NCI-H2029 (cell line): ENCODE results near the gene TIMM22.

ENCODE experiments used
- DNase-seq: peaks from one replicate; lab custom pipeline; 2025; lab: John Stamatoyannopoulos, UW

TIMM22 gene

DNA sequence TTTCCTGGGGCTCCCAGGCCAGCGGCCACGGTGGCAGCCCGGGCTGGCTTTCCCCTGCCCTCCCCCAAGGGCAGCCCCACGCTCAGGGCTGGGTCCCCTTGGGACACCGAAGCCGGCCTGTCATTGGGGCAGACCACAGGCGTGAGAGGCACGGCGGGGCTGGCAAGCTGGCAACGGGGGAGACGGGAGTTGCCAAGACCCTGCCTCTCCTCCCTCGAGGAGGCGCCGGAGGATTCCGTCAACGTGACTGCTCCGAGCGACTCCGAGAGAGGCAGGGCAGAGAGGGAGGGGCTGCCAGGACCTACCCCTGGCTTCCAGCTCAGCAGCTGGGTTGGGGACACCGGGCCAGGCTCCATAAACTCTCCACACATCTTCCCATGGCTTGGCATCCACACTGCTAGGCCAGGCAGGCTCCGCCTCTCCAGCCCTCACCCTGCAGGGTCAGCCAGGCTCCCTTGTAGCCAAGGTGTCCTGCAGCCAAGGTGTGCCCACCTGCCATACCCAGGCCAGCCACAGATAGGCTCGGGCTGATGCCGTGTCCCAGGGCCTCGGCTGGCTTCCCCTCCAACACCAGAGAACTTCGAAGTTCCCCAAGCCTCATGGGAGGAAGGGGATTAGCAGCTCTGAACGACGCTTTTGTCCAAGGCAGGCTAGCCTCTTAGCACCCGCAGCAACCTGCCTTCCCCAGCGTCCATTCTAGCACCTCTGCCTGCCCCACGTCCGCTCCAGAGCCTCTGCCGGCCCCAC is 25.5 kb downstream of the TIMM22 start:
- no peak for DNase-seq

DNA sequence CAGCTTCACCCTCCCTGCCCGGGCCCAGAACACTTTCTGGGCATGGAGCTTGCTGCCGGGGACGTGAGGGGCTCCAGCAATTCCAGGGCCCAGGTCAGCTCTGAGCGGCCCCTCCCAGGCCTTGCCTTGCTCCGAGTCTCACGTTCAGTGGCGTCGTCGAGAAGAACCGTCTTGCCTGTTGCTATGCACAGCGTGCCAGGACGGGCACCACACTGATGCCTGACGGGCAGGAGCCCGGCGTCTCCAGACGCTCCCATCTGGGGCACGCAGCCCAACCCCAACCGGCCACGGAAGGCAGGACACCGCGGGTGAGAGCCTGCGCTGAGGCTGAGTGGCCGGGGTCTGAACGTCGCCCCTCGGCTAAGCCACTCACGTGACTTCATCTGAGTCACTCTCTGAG is 27.1 kb downstream of the TIMM22 start:
- no peak for DNase-seq

DNA sequence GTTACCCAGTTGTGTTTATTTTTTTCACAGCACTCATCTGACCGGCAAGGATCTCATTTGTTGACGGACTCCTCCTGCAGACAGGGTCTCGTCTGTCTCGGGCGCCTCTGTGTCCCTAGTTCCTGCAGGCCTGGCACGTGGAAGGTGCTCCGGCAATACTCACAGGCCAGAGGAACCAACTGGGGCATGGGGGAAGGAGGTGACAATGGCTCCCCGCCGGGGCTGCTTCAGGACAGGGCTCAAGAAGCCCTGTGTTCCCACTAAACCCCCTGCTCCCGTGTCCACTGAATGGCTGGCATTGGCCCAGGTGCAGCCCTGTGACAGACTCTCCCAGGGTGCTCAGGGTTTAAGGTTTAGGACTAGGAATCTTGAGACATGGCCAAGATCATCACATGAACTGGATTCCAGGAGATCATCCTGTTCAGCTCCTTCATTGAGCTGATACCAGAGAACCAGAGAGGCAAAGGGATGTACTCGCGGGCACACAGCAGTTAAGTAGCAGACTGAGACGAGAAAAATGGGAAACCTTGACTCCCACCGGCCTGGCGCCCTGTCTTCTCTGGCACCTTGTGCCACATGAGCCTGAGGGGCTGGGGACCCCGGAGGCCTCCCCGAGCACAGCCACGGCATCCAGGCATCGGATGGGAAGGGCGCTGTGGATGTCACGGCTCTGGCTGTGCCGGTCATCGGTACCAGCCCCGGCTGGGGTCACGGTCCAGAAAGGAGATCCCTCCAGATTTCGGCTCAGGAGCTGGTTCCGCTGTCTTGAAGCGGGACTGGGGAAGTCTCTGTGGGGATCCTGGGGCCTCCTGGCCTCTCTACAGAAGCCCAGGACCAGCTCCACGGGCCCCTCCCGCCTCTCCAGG is 29.0 kb downstream of the TIMM22 start:
- no peak for DNase-seq

DNA sequence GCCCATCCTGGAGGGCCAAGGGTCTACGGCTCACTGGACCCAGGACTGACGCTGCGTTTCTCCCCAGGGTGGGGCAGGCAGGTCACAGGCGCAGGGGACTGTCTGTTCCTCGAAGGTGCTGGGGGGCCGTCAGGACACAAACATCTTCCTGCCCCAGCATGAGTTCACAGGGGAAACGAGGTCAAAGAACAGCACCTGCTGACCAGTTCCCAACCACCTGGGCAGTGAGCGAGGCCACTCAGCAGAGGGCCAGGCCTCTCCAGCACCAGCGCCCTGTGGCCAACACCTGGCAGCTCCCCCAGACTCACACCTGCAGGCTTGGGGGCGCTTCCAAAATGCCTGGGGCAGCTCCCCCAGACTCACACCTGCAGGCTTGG is 29.7 kb downstream of the TIMM22 start:
- no peak for DNase-seq

DNA sequence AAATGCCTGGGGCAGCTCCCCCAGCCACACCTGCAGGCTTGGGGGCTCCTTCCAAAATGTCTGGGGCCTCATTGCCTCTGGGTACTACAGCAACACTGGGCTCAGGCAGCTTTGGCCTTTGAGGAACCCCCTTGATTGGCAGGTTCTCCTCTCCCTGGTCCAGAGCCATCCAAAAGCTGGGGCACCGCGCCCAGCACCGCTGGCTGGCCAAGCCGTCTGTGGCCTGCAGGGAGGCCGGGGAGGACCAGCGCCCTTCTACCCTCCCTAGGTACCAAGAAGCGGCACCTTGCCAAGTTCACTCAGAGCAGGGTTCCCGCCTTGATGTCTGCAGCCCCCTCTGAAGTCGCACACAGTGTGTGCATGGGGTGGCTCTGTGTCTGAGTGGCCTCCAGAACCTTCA is 30.1 kb downstream of the TIMM22 start:
- DNase-seq = no peak

DNA sequence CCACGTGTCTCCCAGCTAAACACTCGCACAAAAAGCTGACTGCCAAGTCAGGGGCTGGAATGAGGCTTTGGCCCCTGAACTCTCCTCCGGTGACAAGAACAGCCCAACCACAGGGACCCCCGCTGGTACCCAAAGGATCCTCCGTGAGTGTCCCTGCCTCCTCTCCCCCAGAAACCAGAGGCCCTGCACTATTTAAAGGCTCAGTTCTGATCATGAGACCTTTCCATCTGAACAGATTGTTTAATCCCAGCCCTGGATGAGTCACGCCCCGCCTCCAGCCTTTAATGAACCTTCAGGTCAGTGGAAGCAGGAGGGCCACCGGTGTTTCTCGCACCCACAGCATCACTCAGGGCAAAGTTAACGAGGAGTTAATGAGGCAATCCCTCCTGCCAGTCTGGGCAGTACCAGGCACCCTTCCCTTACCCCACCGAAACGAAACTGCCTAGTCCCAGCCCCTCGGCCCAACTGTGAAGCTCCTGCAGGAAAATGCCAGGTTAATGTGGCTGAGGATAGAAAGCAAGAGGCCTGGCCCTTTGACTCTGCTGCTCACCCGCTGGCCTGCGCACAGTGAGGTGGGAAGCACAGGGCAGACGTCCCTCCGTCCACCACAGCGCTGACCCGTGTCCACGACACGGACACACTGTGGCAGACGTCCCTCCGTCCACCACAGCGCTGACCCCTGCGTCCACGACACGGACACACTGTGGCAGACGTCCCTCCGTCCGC is 32.4 kb downstream of the TIMM22 start:
- DNase-seq = no peak

DNA sequence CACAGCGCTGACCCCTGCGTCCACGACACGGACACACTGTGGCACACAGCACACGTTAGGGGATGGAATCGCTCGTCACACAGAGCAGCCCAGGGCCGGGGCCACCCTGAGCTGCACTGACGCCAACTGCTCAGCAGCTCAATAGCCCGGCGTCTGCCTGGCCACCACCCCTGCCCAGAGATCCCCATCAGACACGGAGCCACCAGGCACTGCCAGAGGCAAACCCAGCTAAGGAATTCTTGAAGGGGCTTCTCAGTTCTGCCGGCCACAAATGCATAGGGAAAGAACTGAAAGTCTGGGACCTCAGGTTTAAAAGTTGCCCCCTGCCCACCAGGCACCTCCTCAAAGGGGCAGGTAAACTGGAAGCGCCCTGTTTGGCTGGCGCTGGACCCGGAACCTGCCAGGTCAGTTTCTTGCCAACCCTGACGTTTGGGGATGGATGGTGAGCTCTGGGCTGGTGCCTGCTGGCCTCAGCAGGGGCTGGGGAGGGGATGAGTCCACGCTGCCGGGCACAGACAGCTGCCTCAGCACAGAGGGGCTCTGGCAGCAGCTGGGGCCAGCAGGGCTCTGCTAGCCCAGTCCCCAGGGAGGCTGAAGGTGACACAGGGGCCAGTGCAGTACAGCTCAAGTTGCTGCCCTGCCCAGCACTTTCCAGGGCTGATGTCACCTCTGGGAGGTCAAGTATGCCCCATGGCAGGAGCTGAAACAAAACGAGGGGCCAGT is 33.2 kb downstream of the TIMM22 start:
- DNase-seq = no peak

DNA sequence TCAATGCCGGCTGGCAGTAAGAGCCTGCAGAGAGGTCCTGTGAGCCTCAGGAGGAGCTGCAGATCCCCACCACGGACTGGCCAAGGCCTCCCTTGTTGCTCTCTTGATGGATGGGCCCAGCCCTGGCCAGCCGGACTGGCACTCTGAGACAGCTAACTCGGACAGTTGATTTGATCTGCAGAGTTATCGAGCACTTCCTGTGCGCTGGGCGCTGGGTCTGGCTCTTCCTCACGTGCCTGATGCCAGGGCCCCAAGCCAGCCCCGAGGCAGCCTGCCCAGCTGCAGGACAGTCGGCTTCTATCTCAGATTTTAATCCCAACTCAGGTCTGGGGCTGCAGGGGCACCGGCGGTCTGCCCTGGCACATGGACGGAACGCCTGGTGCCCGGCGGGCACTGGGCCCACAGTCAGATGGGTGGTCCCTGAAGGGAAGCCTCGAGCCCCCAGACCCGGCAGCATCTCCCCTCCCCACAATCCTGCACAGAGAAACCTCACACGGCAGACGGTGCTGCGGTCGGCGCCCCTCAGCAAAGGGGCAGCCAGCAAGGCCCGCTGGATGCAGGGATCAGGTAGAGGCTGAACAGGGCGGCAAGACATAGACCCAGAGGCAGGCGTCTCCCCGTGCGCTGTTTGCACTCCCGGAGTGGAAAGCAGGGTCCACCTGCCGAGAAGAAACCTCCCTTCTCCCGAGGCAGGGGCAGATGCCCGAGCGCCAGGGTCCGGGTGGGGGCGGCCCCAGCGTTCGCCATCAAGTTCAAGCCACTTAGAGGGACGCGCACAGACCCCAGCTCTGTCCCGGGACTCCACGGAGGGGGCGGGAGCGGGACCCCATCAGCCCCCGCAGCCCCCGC is 34.0 kb downstream of the TIMM22 start:
- no peak for DNase-seq

DNA sequence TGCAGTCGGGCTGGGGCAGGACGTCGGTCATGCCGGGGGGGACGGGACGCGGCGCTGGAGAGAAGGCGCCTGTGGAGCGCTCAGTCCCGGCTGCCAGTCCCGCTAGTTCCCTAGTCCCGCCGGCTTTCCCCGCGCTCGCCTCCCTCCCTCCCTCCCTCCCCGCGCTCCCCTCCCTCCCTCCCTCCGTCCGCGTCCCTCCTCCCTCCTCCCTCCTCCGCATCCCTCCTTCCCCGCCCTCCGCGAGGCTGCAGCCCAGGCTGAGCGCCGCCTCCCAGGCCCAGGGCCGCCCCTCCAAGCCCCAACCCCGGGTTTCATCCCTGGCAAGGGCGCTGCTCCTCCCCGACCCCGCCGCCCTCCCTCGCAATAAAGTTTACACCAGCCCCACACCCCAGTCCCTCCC is 34.8 kb downstream of the TIMM22 start:
- DNase-seq = no peak

DNA sequence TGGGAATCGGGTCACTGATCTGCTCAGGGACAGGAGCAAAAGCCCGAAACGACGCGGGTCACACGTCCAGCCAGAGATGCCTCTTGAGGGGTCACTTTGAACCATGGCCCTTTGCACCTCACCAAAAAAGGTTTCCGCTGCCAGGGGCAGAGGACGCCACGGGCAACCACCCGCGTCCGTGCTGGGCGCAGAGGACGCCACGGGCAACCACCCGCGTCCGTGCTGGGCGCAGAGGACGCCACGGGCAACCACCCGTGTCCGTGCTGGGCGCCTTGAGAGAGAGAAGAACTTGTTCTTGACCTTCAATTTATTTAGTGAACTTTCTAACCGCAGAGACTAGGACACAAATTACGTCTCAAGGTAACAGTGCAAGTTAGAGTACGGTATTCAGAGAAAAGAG is 35.5 kb downstream of the TIMM22 start:
- no peak for DNase-seq

DNA sequence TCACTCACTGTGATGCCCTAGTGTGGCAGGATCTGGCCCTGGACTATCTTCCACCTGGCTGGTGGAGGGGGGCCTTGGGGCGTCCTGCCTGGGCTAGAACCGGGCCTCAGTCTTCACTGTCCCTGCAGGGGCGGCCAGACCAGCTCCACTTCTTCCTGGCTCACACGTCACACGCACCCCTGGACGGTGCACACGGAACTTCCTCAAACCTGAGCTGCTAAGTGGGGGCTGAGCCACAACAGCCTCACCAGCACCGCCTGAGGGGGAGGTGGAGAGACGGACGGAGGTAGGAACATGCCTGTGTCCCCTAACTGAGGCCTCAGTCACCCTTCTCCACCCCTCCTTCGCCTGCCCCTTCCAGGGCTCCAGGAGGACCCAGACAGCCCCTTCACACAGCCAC is 36.6 kb downstream of the TIMM22 start:
- no peak for DNase-seq

DNA sequence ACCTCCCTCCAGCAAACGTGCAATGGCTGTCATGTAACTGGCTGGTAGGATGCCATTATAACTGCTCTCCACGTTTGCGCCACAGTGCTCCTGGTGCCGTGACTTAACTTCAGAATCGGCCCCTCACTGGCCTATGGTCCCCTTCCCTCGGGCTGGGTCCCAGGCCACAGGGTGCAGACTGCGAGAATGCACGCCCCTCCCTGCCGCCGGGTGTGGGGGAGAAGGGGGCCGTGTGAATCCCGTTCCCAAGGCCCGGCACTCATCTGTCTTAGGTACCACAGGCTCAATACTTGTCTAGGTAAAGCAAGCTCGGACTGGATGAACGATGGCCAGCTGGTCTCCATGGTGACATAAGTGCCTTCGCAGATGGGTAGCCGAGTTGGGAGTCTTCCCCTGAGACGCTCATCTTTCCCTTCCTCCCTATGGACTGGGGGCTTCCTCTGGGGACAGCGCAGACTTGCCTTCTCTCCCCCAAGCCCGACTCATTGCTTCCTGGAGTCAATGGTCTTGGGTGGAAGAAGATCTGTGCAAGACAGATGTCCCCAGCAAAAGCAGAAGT is 37.8 kb downstream of the TIMM22 start:
- no peak for DNase-seq

DNA sequence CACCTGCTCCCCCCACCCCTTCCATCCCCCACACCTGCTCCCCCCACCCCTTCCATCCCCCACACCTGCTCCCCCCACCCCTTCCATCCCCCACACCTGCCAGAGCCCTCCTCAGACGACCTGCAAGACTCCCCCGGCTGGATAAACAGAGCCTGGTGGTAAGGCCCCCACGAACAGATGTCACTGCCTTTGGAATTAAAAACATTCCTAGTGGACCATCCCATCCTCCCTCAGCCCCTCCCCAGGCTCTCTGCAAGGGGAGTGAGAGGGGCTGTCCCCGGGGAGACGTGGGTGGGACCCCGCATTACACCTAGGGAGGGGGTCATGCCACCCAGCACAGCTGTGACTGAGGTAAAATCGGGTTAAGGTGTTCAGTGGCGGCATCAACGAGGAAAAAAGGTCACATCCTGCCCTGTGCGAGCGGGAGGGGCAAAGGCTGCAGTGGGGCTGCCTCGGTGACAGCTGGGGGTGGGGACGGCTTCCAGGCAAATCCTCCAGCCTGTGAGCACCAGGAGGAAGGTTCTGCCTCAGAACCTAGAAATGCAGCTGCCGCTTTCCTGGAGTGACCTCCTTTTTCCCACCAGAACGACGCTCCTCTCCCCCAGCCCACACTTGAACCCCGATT is 38.7 kb downstream of the TIMM22 start:
- no peak for DNase-seq

DNA sequence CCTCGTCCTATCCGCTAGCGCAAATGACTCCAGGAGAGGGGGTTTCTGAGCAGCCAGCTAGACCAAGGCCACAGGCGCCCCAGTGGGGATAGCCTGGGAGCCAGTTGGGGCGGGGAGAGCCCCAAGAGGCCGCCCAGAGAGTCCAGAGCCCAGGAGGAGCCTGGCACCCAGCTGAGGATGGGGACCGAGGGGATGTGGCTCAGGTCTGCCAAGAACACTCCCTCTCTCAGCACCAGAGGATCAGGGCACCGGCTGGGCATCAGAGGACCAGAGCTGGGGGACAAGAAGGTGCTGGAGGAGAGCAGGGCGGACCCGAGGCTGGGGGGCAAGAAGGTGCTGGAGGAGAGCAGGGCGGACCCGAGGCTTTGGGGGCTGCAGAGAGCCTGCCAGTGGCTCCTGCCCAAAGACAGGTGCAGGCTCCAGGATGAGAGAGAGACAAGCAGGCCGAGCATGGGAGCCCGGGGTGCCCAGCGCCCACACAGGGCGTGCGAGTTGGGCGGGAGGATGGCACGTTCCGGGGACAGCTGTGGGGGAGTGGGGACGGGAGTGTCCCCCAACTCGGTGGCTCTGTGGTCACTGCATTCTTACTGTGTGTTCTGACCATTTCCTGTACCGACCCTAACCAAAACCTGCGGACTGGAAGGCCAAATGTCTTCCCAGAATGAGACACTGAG is 39.4 kb downstream of the TIMM22 start:
- no peak for DNase-seq

DNA sequence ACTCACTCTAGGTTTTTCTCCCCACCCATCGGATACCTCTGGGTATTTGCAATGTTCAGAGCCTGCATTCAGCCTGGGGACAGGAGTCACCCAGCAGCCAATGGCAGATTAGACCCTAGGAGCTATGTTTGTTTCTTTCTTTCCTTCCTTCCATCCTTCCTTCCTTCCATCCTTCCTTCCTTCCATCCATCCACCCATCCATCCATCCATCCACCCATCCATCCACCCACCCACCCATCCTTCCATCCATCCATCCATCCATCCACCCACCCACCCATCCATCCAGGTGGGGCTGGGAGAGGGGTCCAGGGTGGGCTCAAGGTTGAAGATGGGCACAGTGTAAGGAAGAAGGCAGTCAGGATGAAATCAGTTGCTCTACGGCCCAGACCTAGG is 39.9 kb downstream of the TIMM22 start:
- DNase-seq = no peak

DNA sequence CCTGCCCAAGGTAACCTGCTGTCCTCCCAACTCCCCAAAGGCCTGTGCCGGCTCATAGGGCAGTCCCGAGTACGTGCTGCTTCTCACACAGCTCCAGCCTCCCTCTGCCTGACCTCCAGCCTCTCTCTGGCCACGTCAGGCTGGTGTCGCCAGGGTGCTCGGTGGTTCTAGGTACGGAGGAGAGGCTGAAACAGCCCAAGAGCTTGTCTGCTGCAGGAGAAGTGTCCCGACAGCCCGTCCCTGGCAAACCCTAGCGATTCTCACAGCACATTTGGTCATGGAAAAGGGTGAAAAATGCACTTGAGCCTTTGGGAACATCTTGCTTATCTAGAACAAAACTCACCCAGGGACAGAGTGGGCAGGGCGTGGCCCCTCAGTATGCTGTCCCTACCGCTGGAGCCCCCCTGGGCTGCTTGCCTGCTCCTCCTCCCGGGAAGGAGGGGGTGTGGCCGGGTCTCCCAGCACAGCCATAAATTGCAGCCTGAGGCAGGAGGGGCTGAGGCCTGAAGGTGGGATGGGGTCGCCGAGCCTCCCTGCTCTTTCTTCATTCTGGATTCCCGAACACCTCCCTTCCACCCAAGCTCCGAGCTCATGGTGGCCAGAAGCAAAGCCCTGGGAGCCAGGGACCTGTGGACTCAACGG is 40.4 kb downstream of the TIMM22 start:
- DNase-seq = no peak

DNA sequence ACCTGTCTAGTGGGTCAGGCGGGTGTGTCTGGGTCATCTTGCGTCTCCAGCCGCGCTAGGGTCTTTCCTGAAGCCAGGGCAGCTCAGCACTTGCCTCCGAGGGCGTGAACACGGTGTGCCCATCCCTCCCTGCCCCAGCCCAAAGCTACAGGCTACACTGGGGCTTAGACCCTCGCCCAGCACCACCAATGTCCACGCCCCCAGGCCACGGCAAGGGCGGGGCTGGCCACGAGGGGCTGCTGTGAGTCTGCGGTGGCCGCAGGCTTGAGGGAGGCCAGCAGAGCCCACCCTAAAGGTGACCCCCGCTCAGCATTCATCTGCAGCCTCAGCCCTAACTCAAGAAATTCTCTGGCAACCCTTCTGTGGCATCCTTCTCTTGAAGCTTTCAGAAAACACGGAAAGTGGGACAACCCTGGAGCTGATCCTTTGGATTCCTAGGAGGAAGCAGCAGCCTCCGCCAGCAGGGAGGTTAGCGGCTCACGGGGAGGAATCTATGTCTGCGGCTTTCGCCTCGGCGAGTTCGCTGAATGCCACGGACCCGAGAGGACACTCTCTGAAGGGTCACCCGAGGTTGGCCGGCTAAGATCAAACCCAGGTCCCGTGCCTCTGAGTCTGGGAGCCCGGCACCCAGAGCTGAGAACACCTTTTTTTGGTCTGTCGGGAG is 41.7 kb downstream of the TIMM22 start:
- no peak for DNase-seq

DNA sequence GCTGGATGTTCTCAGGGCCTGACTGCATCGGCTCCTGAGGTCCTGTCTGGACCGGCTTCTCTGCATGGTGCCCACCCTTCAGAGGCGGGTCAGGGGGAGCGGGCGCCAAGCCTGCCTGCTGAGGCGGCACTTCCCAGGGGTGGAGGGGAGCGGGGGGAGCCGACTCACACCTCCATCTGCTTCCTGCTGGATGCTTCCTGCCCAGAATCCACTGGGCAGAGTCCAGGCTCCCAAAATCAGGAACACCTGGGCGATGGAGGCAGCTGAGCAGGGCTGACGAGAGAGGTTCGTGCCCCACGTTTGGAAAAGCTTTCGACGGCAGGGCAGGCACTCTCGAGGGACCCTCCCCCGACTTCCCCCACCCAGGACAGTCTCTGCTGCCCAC is 42.2 kb downstream of the TIMM22 start:
- DNase-seq = no peak
